Stimulated activated CD8-positive, alpha-beta memory T cell treated with anti-CD3 and anti-CD28 coated beads, Interleukin-7, amount 100 ng/mL, for 48 hours (primary cell): Measurements from ENCODE around the gene GSTA1.
"Not testable (repeated sequence)": the region's sequence is repeated elsewhere in the genome, so short reads cannot be mapped to it uniquely, and the experiment has no call there.

Source experiments
- DNase-seq, 2 donors: peaks; one replicate each; pipeline ENCODE4 v3.0.0-alpha.2; 2020; ENCODE audit warnings: low read depth in 1 of 2; ENCODE audit errors: extremely low read depth in 1 of 2

Gene GSTA1

DNA sequence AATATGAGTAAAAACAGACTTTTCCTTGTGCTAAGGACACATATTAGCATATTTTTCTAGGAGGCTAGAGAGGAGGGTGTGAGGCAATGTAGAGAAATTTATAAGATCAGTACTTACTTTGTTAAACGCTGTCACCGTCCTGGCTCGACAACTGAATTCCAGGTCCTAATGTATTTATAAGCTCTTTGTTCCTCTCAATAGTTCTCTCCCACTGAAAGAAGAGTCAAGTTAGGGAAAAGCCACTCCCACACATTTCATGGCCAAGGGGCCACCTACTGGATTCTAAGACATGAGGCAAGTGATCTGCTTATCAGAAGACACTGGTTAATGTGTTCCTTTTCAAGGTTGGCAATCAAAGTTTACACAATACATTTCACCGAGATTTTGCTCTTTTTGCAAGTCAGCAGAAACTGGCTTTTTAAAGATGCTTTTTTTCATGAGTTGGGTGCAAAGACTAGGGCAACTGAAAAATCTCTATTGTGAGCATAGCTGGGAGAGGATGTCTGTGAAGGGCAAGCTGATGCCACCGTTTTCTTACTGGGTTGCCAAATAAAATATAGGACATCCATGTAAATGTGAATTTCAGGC lies at the start of gene GSTA1:
GSTA1 (minus strand) TSS at position 149 of the 588 bp plus-strand sequence. CDS start 4,549 bp downstream, outside the sequence.
- not testable (repeated sequence) for DNase-seq

DNA sequence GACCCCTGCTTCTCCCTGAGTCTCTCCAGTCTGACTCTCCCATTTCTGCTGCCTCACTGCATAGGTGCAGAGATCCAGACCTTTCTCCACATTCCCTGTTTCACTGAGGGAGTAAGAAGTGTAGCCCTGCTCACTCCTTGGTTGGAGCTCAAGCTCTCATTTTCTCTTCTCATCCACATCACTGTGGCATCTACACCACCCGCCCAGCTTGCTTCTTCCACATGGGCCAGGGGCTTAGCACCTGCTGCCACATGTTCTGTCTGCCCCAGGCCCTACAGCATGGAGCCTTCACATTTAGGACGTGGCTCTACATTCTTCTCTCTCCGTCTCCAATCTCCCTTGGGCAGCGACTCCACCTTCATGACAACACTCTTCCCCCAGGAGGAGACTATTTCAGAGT lies 45.5 kb upstream of the GSTA1 start:
- DNase-seq, result no peak

DNA sequence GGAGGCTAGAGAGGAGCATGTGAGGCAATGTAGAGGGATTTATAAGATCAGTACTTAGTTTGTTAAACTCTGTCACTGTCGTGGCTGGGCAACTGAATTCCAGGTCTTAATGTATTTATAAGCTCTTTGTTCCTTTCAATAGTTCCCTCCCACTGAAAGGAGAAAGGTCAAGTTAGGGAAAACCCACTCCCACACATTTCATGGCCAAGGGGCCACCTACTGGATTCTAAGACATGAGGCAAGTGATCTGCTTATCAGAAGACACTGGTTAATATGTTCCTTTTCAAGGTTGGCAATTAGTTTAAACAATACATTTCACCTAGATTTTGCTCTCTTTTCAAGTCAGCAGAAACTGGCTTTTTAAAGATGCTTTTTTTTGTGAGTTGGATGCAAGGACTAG lies 42.4 kb upstream of the GSTA1 start:
- no peak for DNase-seq

DNA sequence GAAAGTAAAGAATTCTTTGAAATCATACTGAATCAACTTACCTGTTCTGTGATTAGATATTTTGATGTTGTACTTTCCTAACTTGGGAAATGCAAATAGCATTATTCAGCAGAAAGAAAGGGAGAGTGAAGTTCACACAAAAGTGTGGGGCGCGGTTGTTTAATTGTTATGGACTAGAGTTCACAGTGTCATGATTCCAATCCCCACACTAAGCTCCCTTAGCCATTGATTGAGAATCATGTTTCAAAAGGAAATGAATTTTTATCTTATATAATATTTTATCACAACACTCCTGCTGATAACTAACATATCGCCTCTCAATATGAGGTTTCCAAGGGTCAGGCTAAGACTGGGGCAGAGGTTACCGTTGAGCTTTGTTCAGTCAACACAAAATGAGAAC lies 40.0 kb upstream of the GSTA1 start:
- DNase-seq, result no peak

DNA sequence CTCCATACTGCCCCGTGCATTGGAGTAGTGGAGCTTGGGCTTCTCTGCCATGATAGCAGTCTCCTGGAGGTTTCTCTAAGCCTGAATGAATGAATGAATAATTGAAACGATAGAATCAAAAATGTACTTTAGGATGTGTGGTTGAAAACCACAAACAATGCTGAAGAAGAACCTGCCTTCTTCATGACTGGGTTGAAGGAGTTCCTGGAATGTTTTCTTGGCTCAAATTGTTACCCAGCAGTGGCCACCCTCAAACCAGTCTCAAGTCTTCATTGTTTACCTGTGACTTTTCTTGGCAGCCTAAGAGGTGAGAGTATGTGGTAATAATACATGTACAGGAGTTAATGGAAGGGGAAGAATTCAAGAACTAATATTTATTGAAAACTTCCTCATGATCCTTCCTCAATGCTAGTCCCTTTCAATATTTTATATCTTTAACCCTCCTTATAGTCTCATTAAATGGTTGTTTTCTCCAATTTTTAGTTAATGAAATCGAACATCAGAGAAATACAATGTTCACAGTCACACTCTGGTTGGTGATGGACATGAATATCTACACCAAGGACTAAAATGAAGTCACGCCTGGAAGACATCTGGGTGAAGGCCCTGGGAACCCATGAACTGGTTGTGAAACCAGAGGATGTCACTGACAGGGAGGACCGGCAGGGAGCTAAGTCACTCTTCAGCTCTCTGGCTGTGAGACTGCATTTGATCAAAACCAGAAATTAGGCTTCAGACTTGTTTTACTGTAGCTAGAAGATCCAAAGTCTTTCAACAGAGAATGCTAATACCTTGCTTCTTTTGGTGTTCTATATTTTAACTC lies 37.4 kb upstream of the GSTA1 start, which contains the start of gene GSTA5:
GSTA5 (minus strand) TSS at position 51 of the 823 bp plus-strand sequence.
- DNase-seq, result no peak

DNA sequence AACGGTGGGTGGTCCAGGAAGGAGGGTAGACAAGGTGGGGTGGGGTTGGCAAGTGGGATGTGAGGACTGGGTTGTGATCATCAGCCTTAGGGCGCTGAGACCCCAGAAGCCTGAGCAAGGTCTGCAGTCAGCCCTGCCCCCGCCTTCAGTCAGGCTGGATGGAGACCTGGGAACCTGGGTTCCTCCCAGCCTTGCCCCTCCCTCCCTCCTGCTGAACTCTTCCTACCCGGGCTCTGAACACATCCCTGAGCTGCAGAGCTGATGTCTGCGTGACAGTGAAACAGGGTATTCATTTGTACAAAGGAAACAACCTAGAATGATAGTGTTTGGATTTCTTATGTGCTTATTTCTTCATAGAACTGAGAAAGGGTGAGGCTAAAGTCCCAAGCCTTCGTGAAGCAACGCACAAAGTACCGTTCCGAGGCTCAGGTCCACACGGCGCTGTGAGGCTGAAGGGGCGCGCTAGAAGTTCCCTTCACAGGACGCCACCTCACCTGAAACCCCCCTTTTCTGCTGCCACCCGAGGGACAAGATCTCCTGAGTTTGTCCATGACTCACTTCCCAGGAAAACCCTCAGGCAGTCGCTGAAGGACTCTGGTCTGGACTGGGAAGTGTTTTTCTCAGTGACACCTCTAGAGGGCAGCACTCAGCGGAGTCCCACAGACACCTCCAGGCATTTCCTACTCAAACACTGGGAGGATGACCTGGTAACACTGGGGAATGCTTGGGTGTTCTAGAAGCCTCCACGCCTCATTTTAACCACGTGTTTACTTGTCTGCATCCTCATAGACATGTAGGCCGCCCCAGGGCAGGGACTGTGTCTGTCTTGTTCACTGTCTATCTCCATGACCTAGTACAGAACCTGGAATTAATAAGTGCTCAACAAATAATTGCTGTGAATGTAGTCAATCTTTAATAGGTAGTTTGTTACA lies 35.8 kb upstream of the GSTA1 start:
- DNase-seq, result peak in 1 of 2 donors; percentile 10

DNA sequence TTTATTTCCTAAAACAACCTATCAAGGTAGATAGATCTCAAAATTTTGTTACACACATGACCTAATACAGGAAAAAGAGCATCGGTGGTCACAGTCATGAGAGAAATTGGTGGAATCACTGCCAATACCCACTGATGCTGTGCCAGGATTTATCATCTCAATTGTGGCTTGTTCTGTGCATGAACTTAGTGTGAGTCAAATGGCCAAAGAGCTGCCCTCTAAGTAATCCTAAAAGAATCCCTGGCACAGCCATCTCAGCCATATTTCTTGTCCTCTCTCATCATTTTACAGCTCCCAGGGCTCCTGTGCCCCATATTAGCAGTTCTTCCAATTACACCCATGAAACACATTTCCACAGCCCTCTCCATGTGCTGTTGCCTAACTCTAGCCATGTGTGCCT lies 30.9 kb upstream of the GSTA1 start:
- no peak for DNase-seq

DNA sequence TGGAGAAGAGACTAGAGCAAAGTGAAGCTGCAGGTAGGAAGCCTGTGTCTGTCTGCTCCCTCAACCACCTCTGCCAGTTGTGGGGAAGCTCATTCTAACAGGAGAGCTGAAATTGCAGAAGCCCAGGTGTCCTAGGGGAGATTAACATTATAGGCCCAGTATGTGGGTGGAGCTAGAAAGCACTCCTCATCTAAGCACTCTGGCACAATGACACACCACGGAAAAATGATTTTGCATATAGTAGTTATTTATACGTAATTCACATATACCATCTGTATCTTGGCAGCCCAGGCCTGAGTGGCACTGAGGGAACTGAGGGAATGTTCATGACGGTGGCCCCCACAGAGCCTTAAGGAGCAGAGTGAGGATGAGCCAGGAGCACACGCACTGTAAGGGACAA lies 27.3 kb upstream of the GSTA1 start:
- DNase-seq, result not testable (repeated sequence)

DNA sequence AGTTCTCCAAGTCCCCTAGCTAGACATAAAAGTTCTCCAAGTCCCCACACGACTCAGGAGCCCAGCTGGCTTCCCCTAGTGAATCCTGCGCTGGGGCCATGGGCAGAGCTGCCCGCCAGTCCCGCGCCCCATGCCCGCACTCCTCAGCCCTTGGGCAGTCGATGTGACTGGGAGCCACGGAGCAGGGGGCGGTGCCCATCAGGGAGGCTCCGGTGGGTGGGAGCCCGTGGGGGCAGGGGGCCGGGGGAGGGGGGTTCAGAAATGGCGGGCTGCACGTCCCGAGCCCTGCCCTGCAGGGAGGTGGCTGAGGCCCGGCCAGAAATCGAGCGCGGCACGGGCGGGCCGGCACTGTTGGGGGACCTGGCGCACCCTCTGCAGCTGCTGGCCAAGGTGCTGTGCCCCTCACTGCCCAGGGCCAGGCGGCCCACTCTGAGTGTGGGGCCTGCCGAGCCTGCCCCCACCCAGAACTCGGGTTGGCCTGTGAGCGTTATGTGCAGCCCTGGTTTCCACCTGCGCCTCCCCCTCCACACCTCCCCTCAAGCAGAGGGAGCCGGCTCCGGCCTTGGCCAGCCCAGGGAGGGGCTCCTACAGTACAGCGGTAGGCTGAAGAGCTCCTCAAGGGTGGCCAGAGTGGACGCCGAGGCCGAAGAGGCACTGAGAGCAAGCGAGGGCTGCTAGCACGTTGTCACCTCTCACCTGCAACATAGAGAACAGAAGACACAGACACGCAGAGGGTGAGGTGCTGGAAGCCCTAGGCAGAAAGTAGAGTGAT lies 25.6 kb upstream of the GSTA1 start:
- DNase-seq, result no peak

DNA sequence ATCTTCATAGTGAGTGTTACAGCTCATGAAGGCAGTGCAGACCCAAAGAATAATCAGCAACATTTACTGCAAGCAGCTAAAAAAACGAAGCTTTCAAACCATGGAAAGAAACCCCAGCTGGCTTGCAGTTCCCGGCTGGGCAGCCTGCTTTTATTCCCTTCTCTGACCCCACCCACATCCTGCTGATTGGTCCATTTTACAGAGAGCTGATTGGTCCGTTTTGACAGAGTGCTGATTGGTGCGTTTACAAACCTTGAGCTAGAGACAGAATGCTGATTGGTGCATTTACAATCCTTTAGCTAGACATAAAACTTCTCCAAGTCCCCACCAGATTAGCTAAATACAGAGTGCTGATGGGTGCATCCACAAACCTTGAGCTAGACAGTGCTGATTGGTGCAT lies 25.0 kb upstream of the GSTA1 start:
- DNase-seq, result not testable (repeated sequence)

DNA sequence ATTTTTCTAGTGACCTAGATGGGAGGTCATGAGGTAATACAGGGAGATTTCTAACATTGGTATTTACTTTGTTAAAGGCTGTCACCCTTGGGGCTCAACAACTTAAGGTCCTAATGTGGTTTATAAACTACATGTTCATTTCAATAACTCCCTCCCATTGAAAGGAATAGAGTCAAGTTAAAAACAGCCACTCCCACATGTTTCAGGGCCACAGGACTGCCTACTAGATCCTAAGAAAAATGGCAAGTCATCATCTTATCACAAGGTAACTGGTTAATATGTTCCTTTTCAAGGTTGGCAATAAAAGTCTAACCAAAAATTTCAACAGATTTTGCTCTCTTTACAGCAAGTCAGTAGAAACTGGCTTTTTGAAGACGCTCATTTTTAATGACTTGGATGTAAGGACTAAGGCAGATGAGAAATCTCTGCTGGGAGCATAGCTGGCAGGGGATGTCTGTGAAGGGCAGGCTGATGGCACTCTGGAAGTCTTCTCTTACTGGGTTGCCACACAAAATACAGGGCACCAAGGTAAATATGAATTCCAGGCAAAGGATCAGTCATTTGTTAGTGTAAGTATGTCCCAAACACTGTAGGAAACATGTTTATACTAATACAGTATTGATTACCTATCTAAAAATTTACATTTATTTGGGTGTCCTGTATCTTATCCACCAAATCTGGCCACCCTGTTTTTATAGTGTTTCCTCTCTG lies 23.6 kb upstream of the GSTA1 start:
- not testable (repeated sequence) for DNase-seq

DNA sequence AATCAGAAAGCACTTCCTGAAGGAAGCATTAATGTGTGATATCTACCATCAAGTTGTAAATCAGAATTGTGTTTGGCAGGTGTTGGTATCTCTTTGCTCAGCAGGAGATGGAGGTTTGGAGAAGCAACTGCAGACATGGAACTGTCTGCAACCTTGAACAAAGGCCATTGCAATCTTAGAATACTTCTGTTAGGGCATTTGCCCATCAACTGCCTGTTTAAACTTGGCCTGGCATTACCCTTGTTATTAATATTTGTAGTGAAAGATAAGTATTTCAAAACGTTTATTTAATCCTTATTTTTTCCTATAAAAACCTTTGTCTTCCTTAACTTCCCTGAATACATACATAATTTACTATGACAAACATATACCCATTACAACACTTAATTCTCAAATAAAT lies 22.9 kb upstream of the GSTA1 start:
- no peak for DNase-seq

DNA sequence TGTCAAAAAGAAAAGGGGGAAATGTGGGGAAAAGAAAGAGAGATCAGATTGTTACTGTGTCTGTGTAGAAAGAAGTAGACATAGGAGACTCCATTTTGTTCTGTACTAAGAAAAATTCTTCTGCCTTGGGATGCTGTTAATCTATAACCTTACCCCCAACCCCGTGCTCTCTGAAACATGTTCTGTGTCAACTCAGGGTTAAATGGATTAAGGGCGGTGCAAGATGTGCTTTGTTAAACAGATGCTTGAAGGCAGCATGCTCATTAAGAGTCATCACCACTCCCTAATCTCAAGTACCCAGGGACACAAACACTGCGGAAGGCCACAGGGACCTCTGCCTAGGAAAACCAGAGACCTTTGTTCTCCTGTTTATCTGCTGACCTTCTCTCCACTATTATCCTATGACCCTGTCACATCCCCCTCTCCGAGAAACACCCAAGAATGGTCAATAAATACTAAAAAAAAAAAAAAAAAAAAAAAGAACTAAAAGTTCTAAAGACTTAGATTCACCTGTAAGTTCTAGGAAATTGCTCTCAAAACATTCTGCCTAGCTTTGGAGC lies 22.4 kb upstream of the GSTA1 start:
- DNase-seq, result not testable (repeated sequence)

DNA sequence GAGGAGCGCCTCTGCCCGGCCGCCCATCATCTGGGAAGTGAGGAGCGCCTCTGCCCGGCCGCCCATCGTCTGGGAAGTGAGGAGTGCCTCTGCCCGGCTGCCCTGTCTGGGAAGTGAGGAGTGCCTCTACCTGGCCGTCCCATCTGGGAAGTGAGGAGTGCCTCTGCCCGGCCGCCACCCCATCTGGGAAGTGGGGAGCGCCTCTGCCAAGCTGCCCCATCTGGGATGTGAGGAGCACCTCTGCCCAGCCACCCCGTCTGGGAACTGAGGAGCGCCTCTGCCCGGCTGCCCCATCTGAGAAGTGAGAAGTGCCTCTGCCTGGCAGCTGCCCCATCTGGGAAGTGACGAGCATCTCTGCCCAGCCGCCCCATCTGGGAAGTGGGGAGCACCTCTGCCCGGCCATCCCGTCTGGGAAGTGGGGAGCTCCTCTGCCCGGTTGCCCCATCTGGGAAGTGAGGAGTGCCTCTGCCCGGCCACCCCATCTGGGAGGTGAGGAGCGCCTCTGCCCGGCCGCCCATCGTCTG lies 21.7 kb upstream of the GSTA1 start:
- not testable (repeated sequence) for DNase-seq

DNA sequence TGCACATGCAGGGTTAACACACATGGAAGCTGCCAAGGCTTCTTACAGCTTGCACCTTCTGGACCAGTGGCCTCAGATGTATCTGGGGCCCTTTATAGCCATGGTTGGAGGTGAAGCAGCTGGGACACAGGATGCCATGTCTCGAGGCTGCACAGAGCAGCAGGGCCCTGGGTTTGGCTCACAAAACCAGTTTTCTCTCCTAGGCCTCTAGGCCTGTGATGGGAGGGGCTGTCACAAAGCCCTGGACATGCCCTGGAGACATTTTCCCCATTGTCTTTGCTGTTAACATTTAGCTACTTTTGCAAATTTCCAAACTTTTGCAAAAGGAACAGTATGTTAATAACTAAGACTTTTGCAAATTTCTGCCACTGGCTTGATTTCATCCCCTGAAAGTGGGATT lies 18.2 kb upstream of the GSTA1 start:
- DNase-seq, result no peak

DNA sequence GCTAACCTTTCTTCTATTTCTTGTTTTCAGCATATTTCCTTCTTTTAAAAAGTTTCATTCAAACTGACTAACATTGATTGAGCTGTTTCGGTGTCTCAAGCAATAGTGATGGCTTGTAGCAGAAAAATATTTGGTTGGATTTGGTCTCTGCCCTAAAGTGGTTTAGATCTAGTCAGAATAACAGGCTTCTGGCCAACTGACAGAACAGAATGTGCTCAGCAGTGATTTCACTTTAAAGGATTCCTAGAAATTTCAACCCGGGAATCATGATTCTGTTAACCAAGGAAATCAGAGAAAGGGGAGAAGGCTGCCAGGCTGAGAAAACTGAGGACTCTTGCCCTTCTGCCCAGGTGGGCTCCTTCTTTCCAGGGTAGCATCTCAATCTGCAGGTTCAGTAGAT lies 16.6 kb upstream of the GSTA1 start:
- no peak for DNase-seq

DNA sequence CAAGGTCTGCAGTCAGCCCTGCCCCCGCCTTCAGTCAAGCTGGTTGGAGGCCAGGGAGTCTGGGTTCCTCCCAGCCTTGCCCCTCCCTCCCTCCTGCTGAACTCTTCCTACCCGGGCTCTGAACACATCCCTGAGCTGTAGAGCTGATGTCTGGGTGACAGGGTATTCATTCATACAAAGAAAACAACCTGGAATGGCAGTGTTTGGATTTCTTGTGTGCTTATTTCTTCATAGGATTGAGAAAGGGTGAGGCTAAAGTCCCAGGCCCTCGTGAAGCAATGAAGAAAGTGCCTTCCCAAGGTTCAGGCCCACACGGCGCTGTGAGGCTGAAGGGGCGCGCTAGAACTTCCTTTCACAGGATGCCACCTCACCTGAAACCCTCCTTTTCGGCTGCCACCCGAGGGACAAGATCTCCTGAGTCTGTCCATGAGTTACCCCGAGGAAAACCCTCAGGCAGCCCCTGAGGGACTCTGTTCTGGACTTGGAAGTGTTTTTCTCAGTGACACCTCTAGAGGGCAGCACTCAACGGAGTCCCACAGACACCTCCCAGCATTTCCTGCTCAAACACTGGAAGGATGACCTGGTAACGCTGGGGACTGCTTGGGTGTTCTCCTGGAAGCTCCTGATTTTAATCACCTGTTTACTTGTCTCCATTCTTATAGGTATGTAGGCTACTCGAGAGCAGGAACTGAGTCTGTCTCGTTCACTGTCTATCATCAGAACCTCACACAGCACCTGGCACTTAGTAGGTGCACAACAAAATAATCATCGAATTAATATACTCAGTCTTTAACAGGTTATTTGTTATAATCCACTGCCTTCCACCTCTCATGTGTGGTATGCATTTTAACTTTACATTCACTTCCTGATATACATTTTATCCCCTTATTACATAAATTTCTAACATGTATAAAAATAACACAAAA lies 11.8 kb upstream of the GSTA1 start:
- DNase-seq, result peak in 1 of 2 donors; percentile 19

DNA sequence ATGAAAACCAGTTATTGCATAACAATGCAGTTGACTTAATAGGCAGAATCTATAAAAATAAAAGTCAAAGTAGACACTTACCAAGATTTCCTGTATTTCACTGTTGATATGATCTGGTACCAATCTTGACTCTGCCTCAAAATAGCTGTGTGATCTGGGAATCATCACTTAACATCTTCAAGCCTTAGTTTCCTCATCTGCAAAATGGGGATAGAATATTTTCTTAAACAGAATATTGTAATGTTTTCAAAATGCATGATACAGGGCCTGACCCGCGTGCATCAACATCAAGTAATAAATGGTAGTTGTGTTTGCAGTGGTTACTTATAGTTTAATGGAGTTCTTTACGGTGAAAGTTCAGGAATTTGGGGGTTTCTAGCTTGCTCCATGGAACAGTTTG lies 10.9 kb upstream of the GSTA1 start:
- DNase-seq, result not testable (repeated sequence)
